ENCODE measurements around the gene FMNL2.

The FMNL2 gene

GRCh38 chr2:152682663-152683062 lies 347.7 kb downstream of the FMNL2 start:
- in situ Hi-C loops (cut with HindIII; ENCODE audit: low sequenced_read_pairs): no loop called here
- no peak for DNase-seq (ENCODE audit: low read depth)
- H3K4me3 ChIP-seq (ENCODE audit: low read depth, low read length): no peak overlapping the region
- TF ChIP-seq CTCF (IDR thresholded peaks at IDR 0.05; ENCODE audit: low read depth, low read length, missing control alignments): no peak

DNA sequence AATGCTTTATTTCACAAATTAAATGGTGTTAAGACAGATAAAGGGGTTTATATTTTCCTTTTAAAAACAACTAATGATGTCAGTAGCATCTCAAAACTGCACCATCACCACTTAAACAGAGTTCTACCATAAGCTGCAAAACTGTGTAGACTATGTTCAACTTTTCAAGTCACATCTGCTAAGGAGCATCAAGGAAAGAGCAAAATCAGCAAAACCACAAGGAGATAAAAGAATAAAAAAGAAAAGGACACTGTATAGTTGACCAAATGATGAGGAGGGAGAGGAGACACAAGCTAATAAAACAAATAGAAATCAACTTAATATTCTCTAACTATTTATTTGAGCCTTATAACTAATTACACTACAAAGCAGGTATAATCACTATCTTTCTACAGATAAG lies 348.4 kb downstream of the FMNL2 start:
- no peak overlapping the region for H3K4me3 ChIP-seq (ENCODE audit: low read depth, low read length)
- DNase-seq (ENCODE audit: low read depth): no peak
- in situ Hi-C loops (cut with HindIII; ENCODE audit: low sequenced_read_pairs): no loop called here
- no peak for TF ChIP-seq CTCF (IDR thresholded peaks at IDR 0.05; ENCODE audit: low read depth, low read length, missing control alignments)

DNA sequence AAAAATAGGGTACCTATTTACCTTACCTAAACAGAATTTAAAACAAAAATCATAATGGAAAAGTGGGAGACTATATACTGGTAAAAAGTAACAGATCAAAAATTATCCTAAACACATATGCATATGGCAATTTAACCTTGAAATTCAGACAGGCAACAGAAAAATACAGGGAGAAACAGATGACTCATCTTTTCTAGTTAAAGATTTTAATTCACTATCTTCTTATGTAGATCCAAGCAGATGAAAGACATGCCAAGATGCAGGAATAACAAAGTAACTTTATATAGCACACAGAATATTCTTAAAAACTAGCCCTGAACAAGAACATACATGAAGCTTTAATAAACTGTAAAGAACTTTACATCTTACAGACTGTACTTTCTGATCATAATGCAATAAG lies 351.3 kb downstream of the FMNL2 start:
- in situ Hi-C loops (cut with HindIII; ENCODE audit: low sequenced_read_pairs): no loop called here
- DNase-seq (ENCODE audit: low read depth): no peak
- TF ChIP-seq CTCF (IDR thresholded peaks at IDR 0.05; ENCODE audit: low read depth, low read length, missing control alignments): no peak
- H3K4me3 ChIP-seq (ENCODE audit: low read depth, low read length): no peak overlapping the region

GRCh38 chr2:152693033-152693432 lies 358.1 kb downstream of the FMNL2 start:
- no peak for TF ChIP-seq CTCF (IDR thresholded peaks at IDR 0.05; ENCODE audit: low read depth, low read length, missing control alignments)
- no peak overlapping the region for H3K4me3 ChIP-seq (ENCODE audit: low read depth, low read length)
- in situ Hi-C loops (cut with HindIII; ENCODE audit: low sequenced_read_pairs): no loop called here
- no peak for DNase-seq (ENCODE audit: low read depth)

DNA sequence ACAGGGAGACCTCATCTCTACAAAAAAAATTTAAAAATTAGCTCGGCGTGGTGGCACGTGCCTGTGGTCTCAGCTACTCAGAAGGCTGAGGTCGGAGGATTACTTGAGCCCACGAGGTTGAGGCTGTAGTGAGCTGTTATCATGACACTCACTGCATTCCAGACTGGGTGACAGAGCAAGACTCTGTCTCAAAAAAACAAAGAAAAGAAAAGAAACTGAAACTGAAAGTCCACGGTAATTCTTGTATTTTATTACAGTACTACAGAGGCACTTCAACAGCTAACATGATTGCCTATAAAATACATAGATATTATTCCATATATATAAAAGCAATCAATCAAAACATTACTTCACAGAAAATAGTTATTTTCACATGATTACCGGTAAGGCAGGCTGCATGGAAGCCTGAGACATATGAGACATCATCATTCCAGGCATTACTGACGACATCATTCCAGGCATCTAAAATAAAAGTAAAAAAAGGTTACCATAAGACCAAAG lies 359.2 kb downstream of the FMNL2 start:
- DNase-seq (ENCODE audit: low read depth): peak; percentile 46
- TF ChIP-seq CTCF (IDR thresholded peaks at IDR 0.05; ENCODE audit: low read depth, low read length, missing control alignments): no peak
- H3K4me3 ChIP-seq (ENCODE audit: low read depth, low read length): peak overlapping the region; percentile 12
- in situ Hi-C loops (cut with HindIII; ENCODE audit: low sequenced_read_pairs): no loop called here

GRCh38 chr2:152695763-152696162 lies 360.8 kb downstream of the FMNL2 start:
- no peak for TF ChIP-seq CTCF (IDR thresholded peaks at IDR 0.05; ENCODE audit: low read depth, low read length, missing control alignments)
- H3K4me3 ChIP-seq (ENCODE audit: low read depth, low read length): no peak overlapping the region
- no peak for DNase-seq (ENCODE audit: low read depth)
- in situ Hi-C loops (cut with HindIII; ENCODE audit: low sequenced_read_pairs): no loop called here

DNA sequence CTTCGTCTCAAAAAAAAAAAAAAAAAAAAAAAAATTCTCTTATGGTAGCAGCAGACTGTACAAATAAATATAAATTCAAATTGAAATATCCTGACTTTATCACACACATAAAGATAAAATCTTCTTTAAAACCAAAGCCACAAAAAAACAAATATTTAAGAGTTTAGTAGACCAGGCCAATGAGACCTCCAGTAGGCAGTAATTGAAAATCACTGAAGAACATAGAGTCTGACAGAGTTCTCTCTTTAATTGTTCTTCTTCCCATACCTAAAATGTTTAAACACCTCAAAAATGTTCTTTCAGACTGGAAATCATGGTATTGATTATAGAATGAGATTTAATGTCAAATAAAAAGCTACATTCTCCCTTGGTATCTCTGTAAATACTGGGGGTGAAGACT lies 361.5 kb downstream of the FMNL2 start:
- TF ChIP-seq CTCF (IDR thresholded peaks at IDR 0.05; ENCODE audit: low read depth, low read length, missing control alignments): no peak
- in situ Hi-C loops (cut with HindIII; ENCODE audit: low sequenced_read_pairs): no loop called here
- H3K4me3 ChIP-seq (ENCODE audit: low read depth, low read length): no peak overlapping the region
- no peak for DNase-seq (ENCODE audit: low read depth)
